Measurements from ENCODE around the gene GRIK2.

- TF ChIP-seq CTCF (IDR thresholded peaks at IDR 0.05) = no peak
- TF ChIP-seq POLR2A (IDR thresholded peaks at IDR 0.05) = no peak
Observed at GRCh38 chr6:101434601-101435000, 41.1 kb downstream of the GRIK2 start.

Measured in thyroid gland (tissue), 4 donors.